AG04450 (cell line): ENCODE results near the gene TESK2. TPM values are rescaled to one million over a fixed set of nuclear protein-coding genes. Genes with fewer than 3 reads are reported as not detected.

Experiments used
- CTCF ChIA-PET: fragments of 300-600, 350-600 bp; formaldehyde crosslinking; extraction: SDS; loops from one replicate; lab custom pipeline; 2022; ENCODE audit warnings: antibody characterized with exemption, inconsistent platforms; lab: Charles Lee
- POLR2A ChIA-PET: fragments of 350-600 bp; formaldehyde crosslinking; extraction: SDS; loops from one replicate; lab custom pipeline; 2021; ENCODE audit warnings: antibody characterized with exemption, inconsistent platforms; lab: Yijun Ruan, JAX
- DNase-seq: peaks from one replicate; pipeline ENCODE4 v3.0.0-alpha.2; 2011; ENCODE audit warnings: low read depth, low spot score
- H3K27ac ChIP-seq: one replicate; pipeline ENCODE4 v1.5.1; 2012; ENCODE audit warnings: low read depth, low read length, control low read depth
- H3K27me3 ChIP-seq: one replicate; pipeline ENCODE4 v1.6.0; 2012; ENCODE audit warnings: low read length; ENCODE audit not compliant: control insufficient read depth, insufficient read depth
- H3K4me3 ChIP-seq: 2 replicates; pipeline ENCODE4 v1.5.1; 2011; ENCODE audit warnings: mild to moderate bottlenecking, low read depth, low read length, control low read depth
- H3K9me3 ChIP-seq: 2 replicates; pipeline ENCODE4 v1.5.1; 2012; ENCODE audit warnings: low read length; ENCODE audit not compliant: control insufficient read depth, insufficient read depth
- polyA plus RNA-seq: library from polyadenylated mRNA; depleted of rRNA; stranded (reverse); fragments of >200 nt; gene quantifications from 2 replicates; pipeline ENCODE4 v1.2.3, GENCODE V29; 2011
- TF ChIP-seq, protein P1 (sequence below): IDR thresholded peaks from 2 replicates; pipeline ENCODE4 v1.5.1; 2011; ENCODE audit warnings: low read depth, low read length, control low read depth, inconsistent platforms

Gene TESK2
- polyA plus RNA-seq, 1 experiment = 2.6 TPM

GRCh38 chr1:45446530-45446929 is 44.4 kb downstream of the TESK2 start:
- POLR2A ChIA-PET = interaction anchor here (0.9 kb wide), 1 partner anchor 105 kb away, joined by 3 read pairs; the partner anchor contains the start of gene AKR1A1

GRCh38 chr1:45444609-45445131 is 46.3 kb downstream of the TESK2 start:
- Histone ChIP-seq H3K27ac (no peak overlapping the region), H3K9me3 (no peaks in the 10 kb centered on the region), H3K4me3 (no peak overlapping the region), H3K27me3 (no peaks in the 10 kb centered on the region)
- TF ChIP-seq, protein P1, sequence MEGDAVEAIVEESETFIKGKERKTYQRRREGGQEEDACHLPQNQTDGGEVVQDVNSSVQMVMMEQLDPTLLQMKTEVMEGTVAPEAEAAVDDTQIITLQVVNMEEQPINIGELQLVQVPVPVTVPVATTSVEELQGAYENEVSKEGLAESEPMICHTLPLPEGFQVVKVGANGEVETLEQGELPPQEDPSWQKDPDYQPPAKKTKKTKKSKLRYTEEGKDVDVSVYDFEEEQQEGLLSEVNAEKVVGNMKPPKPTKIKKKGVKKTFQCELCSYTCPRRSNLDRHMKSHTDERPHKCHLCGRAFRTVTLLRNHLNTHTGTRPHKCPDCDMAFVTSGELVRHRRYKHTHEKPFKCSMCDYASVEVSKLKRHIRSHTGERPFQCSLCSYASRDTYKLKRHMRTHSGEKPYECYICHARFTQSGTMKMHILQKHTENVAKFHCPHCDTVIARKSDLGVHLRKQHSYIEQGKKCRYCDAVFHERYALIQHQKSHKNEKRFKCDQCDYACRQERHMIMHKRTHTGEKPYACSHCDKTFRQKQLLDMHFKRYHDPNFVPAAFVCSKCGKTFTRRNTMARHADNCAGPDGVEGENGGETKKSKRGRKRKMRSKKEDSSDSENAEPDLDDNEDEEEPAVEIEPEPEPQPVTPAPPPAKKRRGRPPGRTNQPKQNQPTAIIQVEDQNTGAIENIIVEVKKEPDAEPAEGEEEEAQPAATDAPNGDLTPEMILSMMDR = no peak
- ChIA-PET POLR2A (no interaction called here), CTCF (interaction anchor here (1.7 kb wide), 1 partner anchor 48 kb away, joined by 4 read pairs; no protein-coding TSS in a partner anchor)
- no peak for DNase-seq

More at GRCh38 chr1:45446530-45446929, 44.4 kb downstream of the TESK2 start:
- Histone ChIP-seq H3K27me3 (no peaks in the 10 kb centered on the region), H3K9me3 (no peaks in the 10 kb centered on the region), H3K27ac (no peak overlapping the region), H3K4me3 (no peak overlapping the region)
- CTCF ChIA-PET = interaction anchor here (1.3 kb wide), 1 partner anchor 47 kb away, joined by 5 read pairs; no protein-coding TSS in a partner anchor
- TF ChIP-seq, protein P1 = no peak
- DNase-seq = no peak

DNA sequence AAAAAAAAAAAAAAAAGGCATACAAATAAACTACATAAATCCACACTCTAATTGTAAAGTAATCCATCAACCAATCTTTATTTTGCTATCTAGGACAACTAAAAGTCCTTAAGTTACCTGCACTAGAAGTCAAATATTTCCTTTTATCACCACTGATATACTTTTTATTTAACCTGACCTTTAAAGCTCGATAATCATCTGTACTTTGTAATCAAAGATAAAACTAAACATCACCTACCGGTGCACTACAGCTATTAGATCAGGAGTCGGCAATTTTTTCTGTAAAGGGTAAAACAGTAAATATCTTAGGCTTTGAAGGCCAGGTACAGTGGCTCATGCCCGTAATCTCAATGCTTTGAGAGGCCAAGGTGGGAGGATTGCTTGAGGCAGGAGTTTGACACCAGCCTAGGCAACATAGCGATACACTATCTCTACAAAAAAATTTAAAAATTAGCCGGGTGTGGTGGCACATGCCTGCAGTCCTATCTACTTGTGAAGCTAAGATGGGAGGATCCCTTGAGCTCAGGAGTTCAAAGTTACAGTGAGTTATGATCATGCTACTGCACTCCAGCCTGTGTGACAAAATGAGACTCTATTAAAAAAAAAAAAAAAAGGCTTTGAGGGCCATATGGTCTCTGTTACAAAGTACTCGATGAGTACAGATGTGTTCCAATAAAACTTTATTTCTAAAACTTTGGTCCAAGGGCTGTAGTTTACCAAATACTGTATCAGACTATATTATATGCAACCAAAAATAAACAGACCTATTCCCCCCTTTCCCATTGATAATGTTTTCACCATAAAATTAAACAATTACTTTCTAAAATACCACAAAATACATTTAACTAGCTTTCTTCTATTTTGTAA is 47.1 kb downstream of the TESK2 start:
- H3K9me3 ChIP-seq = no peaks in the 10 kb centered on the region
- no peak overlapping the region for H3K4me3 ChIP-seq
- CTCF ChIA-PET = interaction anchor here (1.7 kb wide), 1 partner anchor 49 kb away, joined by 4 read pairs; no protein-coding TSS in a partner anchor
- no peaks in the 10 kb centered on the region for H3K27me3 ChIP-seq
- no peak overlapping the region for H3K27ac ChIP-seq
- TF ChIP-seq, protein P1 = no peak
- DNase-seq = no peak
- POLR2A ChIA-PET = interaction anchor here (0.7 kb wide), 1 partner anchor 13 kb away, joined by 13 read pairs; no protein-coding TSS in a partner anchor

DNA sequence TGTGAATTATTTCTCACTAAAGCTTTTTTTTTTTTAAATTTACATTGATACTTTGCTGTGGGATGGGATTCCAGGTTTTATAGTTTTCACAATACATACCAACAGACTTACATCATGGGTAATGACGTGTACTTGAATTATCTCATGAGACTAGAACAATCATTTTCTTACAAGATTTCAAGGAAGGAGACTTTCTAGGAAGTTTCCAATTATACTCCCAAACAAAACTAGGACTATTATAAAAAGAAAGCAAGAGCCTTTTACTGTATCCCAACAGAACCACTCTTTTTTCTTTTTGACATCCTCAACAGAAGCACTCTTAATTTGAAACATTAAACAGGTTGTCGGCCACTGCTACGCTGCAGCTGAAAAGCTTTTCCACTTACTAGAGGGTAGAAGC is 48.7 kb downstream of the TESK2 start:
- H3K9me3 ChIP-seq = no peaks in the 10 kb centered on the region
- H3K4me3 ChIP-seq = no peak overlapping the region
- CTCF ChIA-PET = no interaction called here
- POLR2A ChIA-PET = interaction anchor here (0.6 kb wide), 1 partner anchor 15 kb away, joined by 3 read pairs; no protein-coding TSS in a partner anchor
- DNase-seq = peak; percentile 48
- no peak overlapping the region for H3K27ac ChIP-seq
- H3K27me3 ChIP-seq = no peaks in the 10 kb centered on the region
- TF ChIP-seq, protein P1 = no peak

DNA sequence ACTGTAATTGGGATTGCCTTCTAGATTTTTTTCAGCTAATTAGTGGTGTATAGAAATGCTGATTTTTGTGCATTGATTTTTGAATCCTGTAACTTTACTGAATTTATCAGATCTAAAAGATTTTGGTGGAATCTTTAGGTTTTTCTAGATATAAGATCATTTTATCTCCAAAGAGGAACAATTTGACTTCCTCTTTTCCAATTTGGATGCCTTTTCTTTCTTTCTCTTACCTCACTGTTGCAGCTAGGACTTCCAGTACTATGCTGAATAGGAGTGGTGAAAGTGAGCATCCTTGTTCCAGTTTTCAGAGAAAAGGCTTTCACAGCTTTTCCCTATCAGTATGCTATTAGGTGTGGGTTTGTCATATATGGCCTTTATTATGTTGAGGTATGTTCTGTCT is 53.6 kb downstream of the TESK2 start:
- ChIA-PET CTCF (interaction anchor here (0.8 kb wide), 2 partner anchors 10 to 77 kb away, joined by 3 read pairs; no protein-coding TSS in a partner anchor), POLR2A (no interaction called here)
- TF ChIP-seq, protein P1 = no peak
- no peak overlapping the region for H3K4me3 ChIP-seq
- H3K27ac ChIP-seq = no peak overlapping the region
- DNase-seq = no peak
- no peaks in the 10 kb centered on the region for H3K9me3 ChIP-seq
- no peaks in the 10 kb centered on the region for H3K27me3 ChIP-seq
